A673 (cell line): ENCODE measurements around the gene GPR176.

Source experiments
- EZH2 ChIP-seq: fragments of 200-600 bp; sonication (generic); IDR thresholded peaks from 2 replicates; pipeline ENCODE4 v1.6.1; 2017; ENCODE audit warnings: borderline replicate concordance, low read depth, mild to moderate bottlenecking, mixed read lengths, antibody characterized with exemption, low read length; ENCODE audit not compliant: poor library complexity, severe bottlenecking
- TF ChIP-seq, protein P1 (sequence below): fragments of 300-800, 200-600 bp; sonication (generic); conservative IDR thresholded peaks from 2 replicates; pipeline ENCODE4 v1.5.1; 2017; ENCODE audit warnings: low read depth, mild to moderate bottlenecking, antibody characterized with exemption, low read length, moderate library complexity, mixed read lengths

DNA sequence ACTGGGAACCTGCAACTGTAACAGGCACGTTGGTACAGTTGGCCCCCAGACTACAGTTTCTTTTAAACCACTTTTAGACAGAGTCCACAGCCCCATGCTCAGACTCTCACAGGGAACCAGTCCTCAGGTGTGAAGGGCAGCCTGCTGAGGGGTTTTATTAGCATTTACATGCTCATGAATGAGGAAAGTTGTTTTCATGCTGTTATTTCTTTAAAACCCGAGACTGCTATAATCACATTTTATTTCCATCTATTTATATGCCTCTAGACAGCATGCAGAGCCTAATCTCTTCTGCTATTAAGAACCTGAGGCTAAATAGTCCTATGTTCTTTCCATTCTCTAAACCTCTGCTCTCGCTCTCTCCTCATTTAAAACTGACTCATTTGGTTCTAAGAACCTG, 111.2 kb downstream of the GPR176 start:
- no peak for TF ChIP-seq EZH2
- TF ChIP-seq, protein P1, sequence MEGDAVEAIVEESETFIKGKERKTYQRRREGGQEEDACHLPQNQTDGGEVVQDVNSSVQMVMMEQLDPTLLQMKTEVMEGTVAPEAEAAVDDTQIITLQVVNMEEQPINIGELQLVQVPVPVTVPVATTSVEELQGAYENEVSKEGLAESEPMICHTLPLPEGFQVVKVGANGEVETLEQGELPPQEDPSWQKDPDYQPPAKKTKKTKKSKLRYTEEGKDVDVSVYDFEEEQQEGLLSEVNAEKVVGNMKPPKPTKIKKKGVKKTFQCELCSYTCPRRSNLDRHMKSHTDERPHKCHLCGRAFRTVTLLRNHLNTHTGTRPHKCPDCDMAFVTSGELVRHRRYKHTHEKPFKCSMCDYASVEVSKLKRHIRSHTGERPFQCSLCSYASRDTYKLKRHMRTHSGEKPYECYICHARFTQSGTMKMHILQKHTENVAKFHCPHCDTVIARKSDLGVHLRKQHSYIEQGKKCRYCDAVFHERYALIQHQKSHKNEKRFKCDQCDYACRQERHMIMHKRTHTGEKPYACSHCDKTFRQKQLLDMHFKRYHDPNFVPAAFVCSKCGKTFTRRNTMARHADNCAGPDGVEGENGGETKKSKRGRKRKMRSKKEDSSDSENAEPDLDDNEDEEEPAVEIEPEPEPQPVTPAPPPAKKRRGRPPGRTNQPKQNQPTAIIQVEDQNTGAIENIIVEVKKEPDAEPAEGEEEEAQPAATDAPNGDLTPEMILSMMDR, result no peak
